Muscle layer of duodenum (tissue), 2 donors: ENCODE data around the gene PROCA1.
A peak's percentile ranks its signal among the peaks of the same experiment; 100 is the strongest.

Experiments used
- H3K27ac ChIP-seq: one replicate; pipeline ENCODE4 v1.7.0; 2013; ENCODE audit warnings: mild to moderate bottlenecking, low read length
- H3K27me3 ChIP-seq: one replicate; pipeline ENCODE4 v1.7.0; 2013; ENCODE audit warnings: low read depth, mild to moderate bottlenecking, control low read depth, low read length
- H3K36me3 ChIP-seq, 2 donors: one replicate each; pipeline ENCODE4 v1.7.0; 2013; ENCODE audit warnings: low read length in 2 of 2, control low read depth in 1 of 2, mild to moderate bottlenecking in 1 of 2; ENCODE audit not compliant: insufficient read depth in 2 of 2, control insufficient read depth in 1 of 2
- H3K4me1 ChIP-seq, 2 donors: one replicate each; pipeline ENCODE4 v1.7.0; 2013; ENCODE audit warnings: low read length in 2 of 2, mild to moderate bottlenecking in 2 of 2, control low read depth in 1 of 2, moderate library complexity in 1 of 2; ENCODE audit not compliant: insufficient read depth in 2 of 2, control insufficient read depth in 1 of 2
- H3K4me3 ChIP-seq, 2 donors: one replicate each; pipeline ENCODE4 v1.7.0; 2013; ENCODE audit warnings: low read length in 2 of 2, low read depth in 1 of 2, mild to moderate bottlenecking in 1 of 2
- H3K9me3 ChIP-seq, 2 donors: one replicate each; pipeline ENCODE4 v1.7.0; 2013; ENCODE audit warnings: low read length in 2 of 2, control low read depth in 1 of 2, mild to moderate bottlenecking in 1 of 2; ENCODE audit not compliant: control insufficient read depth in 1 of 2
- donor health status: healthy.

PROCA1 gene

DNA sequence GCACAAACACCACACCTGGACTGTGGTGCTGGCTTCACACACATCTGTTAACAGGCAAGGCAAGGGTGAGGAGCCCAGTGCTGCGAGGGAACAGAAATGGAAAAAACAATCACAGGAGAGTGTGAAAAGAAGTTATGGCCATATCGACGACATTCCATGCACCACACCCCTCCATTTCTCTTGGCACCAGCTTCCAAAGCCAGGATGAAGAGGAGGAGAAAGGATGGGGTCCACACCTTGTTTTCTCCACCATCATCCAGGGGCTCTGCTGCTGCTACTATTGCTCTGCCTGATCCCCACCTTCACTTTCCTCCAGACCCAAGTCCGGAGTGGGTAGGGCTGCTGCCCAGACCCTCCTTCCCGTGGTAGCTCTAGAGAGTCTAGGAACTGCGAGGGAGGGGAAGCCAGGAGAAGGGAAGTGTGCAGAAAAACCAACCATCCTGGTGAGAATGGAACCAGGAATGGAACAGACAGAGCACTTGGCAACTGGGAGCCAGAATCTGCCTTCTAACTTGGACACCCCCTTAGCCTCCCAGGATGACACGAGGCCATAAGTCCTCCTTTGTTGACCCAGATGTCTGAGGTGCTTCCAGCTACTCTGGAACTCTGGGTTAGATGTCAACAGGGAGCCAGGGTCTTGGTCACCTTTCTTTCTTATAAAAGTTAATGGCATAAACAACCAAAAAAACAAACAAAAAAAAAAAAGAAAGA, 1.2 kb upstream of the PROCA1 start:
- no peak overlapping the region for H3K4me3 ChIP-seq
- no peaks in the 10 kb centered on the region for H3K27me3 ChIP-seq
- H3K9me3 ChIP-seq: no peaks in the 10 kb centered on the region
- peaks cover 3 to 38% of the 10 kb centered on the region in 2 donors for H3K4me1 ChIP-seq
- H3K36me3 ChIP-seq: peaks cover 0 to 18% of the 10 kb centered on the region in 2 donors
- no peak overlapping the region for H3K27ac ChIP-seq

- peaks cover 3 to 38% of the 10 kb centered on the region in 2 donors for H3K4me1 ChIP-seq
- no peaks in the 10 kb centered on the region for H3K27me3 ChIP-seq
- H3K9me3 ChIP-seq: no peaks in the 10 kb centered on the region
- H3K27ac ChIP-seq: no peak overlapping the region
- peaks cover 0 to 18% of the 10 kb centered on the region in 2 donors for H3K36me3 ChIP-seq
- peak overlapping the region; percentile 66 to 81 for H3K4me3 ChIP-seq
Measured at GRCh38 chr17:28712032-28712704, 480 bp upstream of the PROCA1 start.

- Histone ChIP-seq H3K4me1 (peaks cover 0 to 28% of the 10 kb centered on the region in 2 donors), H3K36me3 (peaks cover 0 to 18% of the 10 kb centered on the region in 2 donors), H3K27me3 (no peaks in the 10 kb centered on the region), H3K9me3 (no peaks in the 10 kb centered on the region), H3K27ac (peak overlapping the region; percentile 82), H3K4me3 (peak overlapping the region; percentile 66 to 81)
Measured at GRCh38 chr17:28710861-28711722, 596 bp downstream of the PROCA1 start.

DNA sequence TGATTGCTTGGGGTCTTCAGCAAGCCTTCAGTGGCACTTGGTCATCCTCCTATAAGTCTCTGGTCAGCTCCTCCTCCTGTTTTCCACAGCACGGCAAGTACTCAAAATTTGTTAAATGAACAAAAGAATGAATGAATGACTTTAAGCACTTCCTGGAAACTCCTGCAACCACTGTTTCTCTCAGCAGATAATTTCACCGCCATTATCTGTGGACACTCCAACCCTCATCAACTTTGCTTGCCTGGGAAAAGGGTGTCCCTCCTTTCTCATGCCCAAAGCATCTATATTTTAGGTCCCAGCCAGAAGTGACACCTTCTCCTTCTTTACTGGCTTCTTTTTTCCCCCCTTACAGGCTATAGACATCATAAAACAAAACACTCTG, 4.4 kb downstream of the PROCA1 start:
- no peak overlapping the region for H3K4me3 ChIP-seq
- peaks cover 0 to 17% of the 10 kb centered on the region in 2 donors for H3K4me1 ChIP-seq
- no peak overlapping the region for H3K27ac ChIP-seq
- no peaks in the 10 kb centered on the region for H3K9me3 ChIP-seq
- H3K27me3 ChIP-seq: no peaks in the 10 kb centered on the region
- peaks cover 14 to 24% of the 10 kb centered on the region in 2 donors for H3K36me3 ChIP-seq

DNA sequence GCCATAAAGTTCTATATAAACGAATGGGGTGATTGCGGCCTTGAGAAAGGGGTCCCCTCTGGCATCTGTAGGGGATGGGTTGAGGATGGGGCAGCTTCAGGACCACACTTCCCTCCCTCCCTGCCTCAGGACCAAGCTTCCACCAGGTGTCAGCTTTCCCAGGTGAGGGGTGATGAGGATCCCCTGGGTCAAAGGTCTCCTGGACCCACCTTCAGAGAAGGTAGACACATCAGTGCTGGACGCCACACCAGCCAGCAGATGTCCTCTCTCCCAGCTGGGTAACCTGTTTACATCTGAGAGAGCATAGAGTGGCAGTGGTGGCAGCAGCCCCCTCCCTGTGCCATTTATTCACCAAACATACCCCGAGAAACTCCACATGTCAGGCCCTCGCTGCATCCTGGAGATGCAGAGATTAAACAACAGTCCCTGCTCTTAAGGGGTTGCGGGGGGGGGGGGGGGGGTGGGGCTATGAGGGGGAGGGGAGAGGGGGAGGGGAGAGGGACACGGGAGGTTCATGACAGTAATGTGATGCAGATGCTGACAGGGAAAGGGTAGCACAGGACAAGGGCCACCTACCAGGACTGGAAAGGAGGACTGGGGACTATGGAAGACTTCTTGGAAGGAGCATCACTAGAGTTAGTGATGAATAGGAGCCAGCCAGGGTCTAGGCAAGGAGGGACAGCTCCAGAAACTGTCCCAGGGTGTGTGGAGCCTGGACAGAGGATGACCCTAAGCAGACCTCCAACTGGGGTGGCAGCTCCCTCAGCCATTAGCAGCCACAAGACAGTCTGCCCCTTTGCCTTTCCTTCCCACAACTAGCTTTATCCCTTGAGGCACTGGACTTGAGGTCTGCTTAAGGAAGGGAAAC, 5.0 kb downstream of the PROCA1 start:
- no peaks in the 10 kb centered on the region for H3K9me3 ChIP-seq
- peaks cover 0 to 11% of the 10 kb centered on the region in 2 donors for H3K4me1 ChIP-seq
- peaks cover 20 to 30% of the 10 kb centered on the region in 2 donors for H3K36me3 ChIP-seq
- H3K27me3 ChIP-seq: no peaks in the 10 kb centered on the region
- H3K4me3 ChIP-seq: no peak overlapping the region
- no peak overlapping the region for H3K27ac ChIP-seq

GRCh38 chr17:28705728-28706334, 5.9 kb downstream of the PROCA1 start:
- no peak overlapping the region for H3K4me3 ChIP-seq
- H3K27ac ChIP-seq: no peak overlapping the region
- peaks cover 0 to 8% of the 10 kb centered on the region in 2 donors for H3K4me1 ChIP-seq
- peaks cover 29 to 39% of the 10 kb centered on the region in 2 donors for H3K36me3 ChIP-seq
- H3K9me3 ChIP-seq: no peaks in the 10 kb centered on the region
- no peaks in the 10 kb centered on the region for H3K27me3 ChIP-seq

DNA sequence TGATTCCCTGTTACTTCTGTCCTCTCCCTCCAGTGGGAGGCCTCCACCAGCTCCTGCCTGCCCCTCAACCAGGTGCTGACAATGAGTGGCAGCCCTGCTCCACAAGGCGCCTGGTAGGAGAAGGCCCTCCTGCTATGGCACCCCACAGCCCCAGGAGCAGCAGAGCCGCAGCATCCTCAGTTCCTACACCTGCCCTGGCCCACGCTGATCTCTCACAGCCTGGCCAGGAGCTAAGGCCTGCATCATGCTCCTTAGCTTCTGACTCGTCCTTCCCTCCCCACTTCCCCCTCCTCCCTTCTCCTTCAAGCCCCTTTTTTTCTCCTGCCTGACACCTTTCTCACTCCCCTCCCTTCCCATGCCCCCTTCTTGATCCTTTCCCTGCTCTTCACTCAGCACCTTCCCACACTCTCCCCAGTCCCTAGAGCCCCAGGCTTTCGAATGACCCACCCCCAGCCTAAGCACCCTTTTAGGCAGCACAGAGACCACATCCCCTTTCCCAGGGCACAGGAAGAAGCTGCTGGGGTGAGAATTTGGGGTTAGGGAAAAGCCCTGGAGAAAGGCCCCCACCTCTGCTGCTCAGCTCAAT, 6.5 kb downstream of the PROCA1 start:
- no peak overlapping the region for H3K4me3 ChIP-seq
- peaks cover 0 to 5% of the 10 kb centered on the region in 2 donors for H3K4me1 ChIP-seq
- H3K36me3 ChIP-seq: peaks cover 36 to 46% of the 10 kb centered on the region in 2 donors
- no peak overlapping the region for H3K27ac ChIP-seq
- no peaks in the 10 kb centered on the region for H3K9me3 ChIP-seq
- H3K27me3 ChIP-seq: no peaks in the 10 kb centered on the region

- Histone ChIP-seq H3K27me3 (no peaks in the 10 kb centered on the region), H3K4me3 (no peak overlapping the region), H3K36me3 (peaks cover 44 to 54% of the 10 kb centered on the region in 2 donors), H3K9me3 (no peaks in the 10 kb centered on the region), H3K27ac (no peak overlapping the region), H3K4me1 (no peaks in the 10 kb centered on the region)
Measured at GRCh38 chr17:28704219-28704858, 7.3 kb downstream of the PROCA1 start.

GRCh38 chr17:28703552-28704218, 8.0 kb downstream of the PROCA1 start:
- H3K36me3 ChIP-seq: peaks cover 51 to 61% of the 10 kb centered on the region in 2 donors

More at GRCh38 chr17:28703552-28704218, 8.0 kb downstream of the PROCA1 start:
- H3K9me3 ChIP-seq: no peaks in the 10 kb centered on the region
- H3K27ac ChIP-seq: no peak overlapping the region
- H3K27me3 ChIP-seq: no peaks in the 10 kb centered on the region
- H3K4me1 ChIP-seq: no peaks in the 10 kb centered on the region
- no peak overlapping the region for H3K4me3 ChIP-seq
